Lower lobe of right lung (tissue), 2 donors: ENCODE results near the gene CDH1. TPM values are rescaled to one million over a fixed set of nuclear protein-coding genes. Genes with fewer than 3 reads are reported as not detected.

Source experiments
- ATAC-seq, 2 donors: fragments of 200-7000 bp; cut with Tn5 transposase; one replicate each; pipeline ENCODE4 v1.9.1; 2020 to 2022; ENCODE audit warnings: mild to moderate bottlenecking in 2 of 2, moderate library complexity in 2 of 2
- DNase-seq: peaks from one replicate; pipeline ENCODE4 v3.0.0-alpha.2; 2020
- H3K27ac ChIP-seq: fragments of 200-600 bp; one replicate; pipeline ENCODE4 v1.8.0; 2022
- H3K27me3 ChIP-seq: fragments of 200-600 bp; one replicate; pipeline ENCODE4 v1.8.0; 2022; ENCODE audit warnings: low read depth
- H3K36me3 ChIP-seq: fragments of 200-600 bp; one replicate; pipeline ENCODE4 v1.8.0; 2022; ENCODE audit warnings: mild to moderate bottlenecking
- H3K4me1 ChIP-seq: fragments of 200-600 bp; one replicate; pipeline ENCODE4 v1.8.0; 2022
- H3K4me3 ChIP-seq: fragments of 200-600 bp; one replicate; pipeline ENCODE4 v1.8.0; 2022; ENCODE audit warnings: mild to moderate bottlenecking
- H3K9me3 ChIP-seq: fragments of 200-600 bp; one replicate; pipeline ENCODE4 v1.8.0; 2022
- intact Hi-C: fragments of 100-400 bp; cut with DNase I; formaldehyde crosslinking; loops from one replicate; pipeline ENCODE4 v1.11.0; 2022
- total RNA-seq: library from RNA; stranded (reverse); fragmentation: NEBNext Ultra II Directional; extraction: Animal tissue kit (Norgen Biotek cat#: 25700); gene quantifications from one replicate; pipeline ENCODE4 v1.2.1, GENCODE V29; 2021
- TF ChIP-seq, protein P1 (sequence below): fragments of 200-600 bp; IDR thresholded peaks from one replicate; pipeline ENCODE4 v1.8.0; 2022; ENCODE audit warnings: antibody characterized with exemption, mild to moderate bottlenecking
- donor health status: DM: no; HTN: yes; CAD: no; lungs with severe emphysema.

The CDH1 gene
- total RNA-seq, 1 donor from 2014 or later: 127 TPM

DNA sequence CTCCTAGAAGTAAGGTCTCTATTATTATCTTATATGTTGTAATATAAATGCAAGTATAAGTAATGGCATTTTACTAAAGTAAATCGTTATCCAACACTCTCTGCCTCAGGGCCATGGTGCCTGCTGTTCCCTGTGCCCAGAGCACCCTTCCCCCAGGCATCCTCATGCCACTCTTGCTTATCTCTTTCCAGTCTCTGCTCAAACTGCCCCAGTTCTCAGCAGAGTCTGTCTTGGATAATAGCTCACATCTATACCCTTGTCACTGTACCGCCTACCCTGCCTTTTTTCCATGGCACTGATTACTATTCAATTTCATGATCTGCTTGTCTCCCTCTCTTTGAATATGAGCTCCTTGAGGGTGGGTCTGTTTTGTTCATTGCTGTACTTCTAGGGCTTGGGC lies 31.7 kb downstream of the CDH1 start:
- intact Hi-C loops: no loop called here
- Histone ChIP-seq H3K9me3 (no peaks in the 10 kb centered on the region), H3K4me1 (no peaks in the 10 kb centered on the region), H3K27ac (no peak overlapping the region), H3K27me3 (peaks cover 3% of the 10 kb centered on the region), H3K4me3 (no peak overlapping the region), H3K36me3 (no peaks in the 10 kb centered on the region)
- TF ChIP-seq, protein P1, sequence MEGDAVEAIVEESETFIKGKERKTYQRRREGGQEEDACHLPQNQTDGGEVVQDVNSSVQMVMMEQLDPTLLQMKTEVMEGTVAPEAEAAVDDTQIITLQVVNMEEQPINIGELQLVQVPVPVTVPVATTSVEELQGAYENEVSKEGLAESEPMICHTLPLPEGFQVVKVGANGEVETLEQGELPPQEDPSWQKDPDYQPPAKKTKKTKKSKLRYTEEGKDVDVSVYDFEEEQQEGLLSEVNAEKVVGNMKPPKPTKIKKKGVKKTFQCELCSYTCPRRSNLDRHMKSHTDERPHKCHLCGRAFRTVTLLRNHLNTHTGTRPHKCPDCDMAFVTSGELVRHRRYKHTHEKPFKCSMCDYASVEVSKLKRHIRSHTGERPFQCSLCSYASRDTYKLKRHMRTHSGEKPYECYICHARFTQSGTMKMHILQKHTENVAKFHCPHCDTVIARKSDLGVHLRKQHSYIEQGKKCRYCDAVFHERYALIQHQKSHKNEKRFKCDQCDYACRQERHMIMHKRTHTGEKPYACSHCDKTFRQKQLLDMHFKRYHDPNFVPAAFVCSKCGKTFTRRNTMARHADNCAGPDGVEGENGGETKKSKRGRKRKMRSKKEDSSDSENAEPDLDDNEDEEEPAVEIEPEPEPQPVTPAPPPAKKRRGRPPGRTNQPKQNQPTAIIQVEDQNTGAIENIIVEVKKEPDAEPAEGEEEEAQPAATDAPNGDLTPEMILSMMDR: no peak
- ATAC-seq (no peak), DNase-seq (no peak)

DNA sequence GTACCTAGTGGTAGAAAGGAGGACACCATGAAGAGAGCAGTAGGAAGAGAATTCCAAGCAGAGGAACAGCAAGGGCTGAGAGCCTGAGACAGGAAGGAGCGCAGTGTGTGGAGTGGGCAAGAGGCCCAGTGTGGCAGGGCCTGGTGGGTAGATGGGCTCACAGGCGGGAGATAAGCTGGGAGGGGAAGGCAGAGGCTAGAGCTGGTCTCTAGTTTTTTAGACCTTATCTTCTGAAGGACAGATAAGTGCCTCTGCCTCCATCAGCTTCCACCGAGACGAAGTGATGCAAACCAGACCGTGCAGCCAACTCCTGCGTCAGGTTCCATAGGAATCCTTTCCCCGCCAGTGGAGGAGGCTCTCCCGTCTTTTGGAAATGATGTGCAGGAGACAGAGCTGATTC lies 33.6 kb downstream of the CDH1 start:
- H3K4me1 ChIP-seq: no peaks in the 10 kb centered on the region
- no peak overlapping the region for H3K4me3 ChIP-seq
- intact Hi-C loops: no loop called here
- TF ChIP-seq, protein P1: no peak
- no peak overlapping the region for H3K27ac ChIP-seq
- no peaks in the 10 kb centered on the region for H3K36me3 ChIP-seq
- no peaks in the 10 kb centered on the region for H3K9me3 ChIP-seq
- DNase-seq (no peak), ATAC-seq (no peak)
- H3K27me3 ChIP-seq: peaks cover 3% of the 10 kb centered on the region

GRCh38 chr16:68772030-68772681 lies 35.1 kb downstream of the CDH1 start:
- ATAC-seq (no peak), DNase-seq (no peak)
- Histone ChIP-seq H3K4me1 (peaks cover 9% of the 10 kb centered on the region), H3K9me3 (no peaks in the 10 kb centered on the region), H3K27me3 (peaks cover 3% of the 10 kb centered on the region), H3K4me3 (no peak overlapping the region), H3K36me3 (no peaks in the 10 kb centered on the region), H3K27ac (no peak overlapping the region)
- TF ChIP-seq, protein P1: no peak
- intact Hi-C loops: no loop called here

- H3K4me1 ChIP-seq: peaks cover 11% of the 10 kb centered on the region
- no peak overlapping the region for H3K4me3 ChIP-seq
- H3K9me3 ChIP-seq: no peaks in the 10 kb centered on the region
- DNase-seq (no peak), ATAC-seq (no peak)
- TF ChIP-seq, protein P1: no peak
- H3K27ac ChIP-seq: no peak overlapping the region
- peaks cover 3% of the 10 kb centered on the region for H3K27me3 ChIP-seq
- H3K36me3 ChIP-seq: no peaks in the 10 kb centered on the region
- intact Hi-C loops: no loop called here
These were observed 35.8 kb downstream of the CDH1 start for GRCh38 chr16:68772871-68773270.

DNA sequence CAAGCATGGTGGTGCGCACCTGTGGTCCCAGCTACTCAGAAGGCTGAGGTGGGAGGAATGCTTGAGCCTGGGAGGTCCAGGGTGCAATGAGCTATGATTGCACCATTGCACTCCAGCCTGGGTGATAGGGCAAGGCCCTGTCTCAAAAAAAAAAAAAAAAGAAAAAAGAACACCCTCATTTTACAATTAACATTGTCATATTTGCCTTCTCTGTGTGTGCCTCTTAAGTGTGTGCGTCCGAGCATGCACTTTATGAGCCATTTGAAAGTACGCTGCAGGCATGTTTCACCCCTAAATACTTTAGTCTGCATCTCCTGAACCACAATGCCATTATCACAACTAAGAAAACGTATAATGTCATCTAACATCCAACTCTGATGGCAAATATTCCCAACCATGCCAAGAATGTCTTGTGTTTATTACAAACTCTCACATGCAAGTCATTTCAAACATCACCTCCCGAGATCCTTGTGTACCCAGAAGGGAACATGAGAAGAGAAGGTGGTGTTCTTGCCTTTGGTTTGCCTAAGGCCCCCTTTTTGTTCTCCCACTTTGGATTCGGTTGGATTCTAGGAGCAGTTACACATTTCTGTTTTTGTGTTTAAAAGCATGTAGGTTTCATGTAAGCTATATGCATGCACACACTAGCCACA lies 38.0 kb downstream of the CDH1 start:
- H3K4me1 ChIP-seq: peaks cover 28% of the 10 kb centered on the region
- H3K27ac ChIP-seq: no peak overlapping the region
- intact Hi-C loops: no loop called here
- H3K4me3 ChIP-seq: no peak overlapping the region
- peaks cover 3% of the 10 kb centered on the region for H3K27me3 ChIP-seq
- DNase-seq (no peak), ATAC-seq (no peak)
- no peaks in the 10 kb centered on the region for H3K9me3 ChIP-seq
- no peaks in the 10 kb centered on the region for H3K36me3 ChIP-seq
- TF ChIP-seq, protein P1: no peak
